ENCODE data around the gene BCL2L1. TPM values are rescaled to one million over a fixed set of nuclear protein-coding genes. Genes with fewer than 3 reads are reported as not detected.

Gene BCL2L1
- total RNA-seq, 1 experiment from 2014 or later, result 226 TPM

DNA sequence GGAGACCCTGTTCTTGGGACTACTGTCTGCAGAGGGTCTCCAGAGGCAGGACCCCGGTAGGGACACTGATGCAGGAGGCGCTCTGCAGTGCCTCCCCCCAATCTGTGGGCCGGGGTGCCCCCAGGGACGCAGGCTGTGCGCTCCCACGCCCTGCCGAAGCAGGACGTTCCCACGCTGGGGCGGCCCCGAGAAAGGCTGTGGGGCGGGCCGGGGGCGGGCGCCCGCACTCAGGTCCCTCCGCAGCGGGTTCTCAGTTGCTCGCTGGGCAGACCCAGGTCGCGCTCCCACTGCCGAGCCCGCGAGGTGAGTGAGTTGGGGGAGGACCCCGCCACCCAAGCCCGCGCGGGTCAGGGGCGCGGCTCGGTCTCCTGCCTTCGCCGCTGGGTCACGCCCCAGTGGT, 85.0 kb downstream of the BCL2L1 start, which contains the start of gene COX4I2:
Gene COX4I2, plus strand, starts transcription at position 253 of the 400 bp plus-strand sequence. CDS start 1,106 bp downstream, outside the sequence.
- Histone ChIP-seq H3K79me2 (ENCODE audit: insufficient read depth, low read length) (no peaks in the 10 kb centered on the region), H3K9me2 (ENCODE audit: insufficient read depth) (no peaks in the 10 kb centered on the region), H3K4me1 (ENCODE audit: control insufficient read depth in 1 of 2, insufficient read depth in 2 of 2, low read length in 2 of 2) (peaks cover 0 to 6% of the 10 kb centered on the region in 2 experiments; a peak in 1 of 4 replicates), H3K9ac (ENCODE audit: low read length) (no peak within 1 kb of the TSS), H4K20me1 (ENCODE audit: insufficient read depth) (no peaks in the 10 kb centered on the region), H3K27me3 (ENCODE audit: insufficient read depth, low read length) (no peaks in the 10 kb centered on the region), H3K4me2 (ENCODE audit: low read length) (no peak within 1 kb of the TSS), H3K27ac (ENCODE audit: low read depth, low read length) (no peak within 1 kb of the TSS), H2AFZ (ENCODE audit: low read depth, low read length, poor library complexity, severe bottlenecking) (no peak within 1 kb of the TSS), H3K9me3 (ENCODE audit: control insufficient read depth in 1 of 2, insufficient read depth in 1 of 2, low read depth in 1 of 2, low read length in 2 of 2) (no peaks in the 10 kb centered on the region), H3K36me3 (ENCODE audit: control insufficient read depth in 1 of 2, insufficient read depth in 2 of 2, low read length in 2 of 2) (no peaks in the 10 kb centered on the region), H3K4me3 (replicated peaks in 1 of 2; ENCODE audit: low read depth in 1 of 2, low read length in 2 of 2) (no peak within 1 kb of the TSS)
- DNase-seq (ENCODE audit: low read depth, low spot score) (no peak), ATAC-seq (no peak)
- CTCF ChIA-PET, result no interaction called here
- no TSS peak for BruUV-seq (replicated peaks)
- TF ChIP-seq EGR1 (IDR thresholded peaks at IDR 0.05; ENCODE audit: low read depth) (no peak), JUND (IDR thresholded peaks at IDR 0.05) (no peak), EZH2phosphoT487 (IDR thresholded peaks at IDR 0.05; ENCODE audit: borderline replicate concordance) (no peak), RAD21 (IDR thresholded peaks at IDR 0.05; ENCODE audit: low read depth) (no peak), POLR2AphosphoS5 (IDR thresholded peaks at IDR 0.05; ENCODE audit: low read depth, low read length) (no peak)
- TF ChIP-seq, protein P1, sequence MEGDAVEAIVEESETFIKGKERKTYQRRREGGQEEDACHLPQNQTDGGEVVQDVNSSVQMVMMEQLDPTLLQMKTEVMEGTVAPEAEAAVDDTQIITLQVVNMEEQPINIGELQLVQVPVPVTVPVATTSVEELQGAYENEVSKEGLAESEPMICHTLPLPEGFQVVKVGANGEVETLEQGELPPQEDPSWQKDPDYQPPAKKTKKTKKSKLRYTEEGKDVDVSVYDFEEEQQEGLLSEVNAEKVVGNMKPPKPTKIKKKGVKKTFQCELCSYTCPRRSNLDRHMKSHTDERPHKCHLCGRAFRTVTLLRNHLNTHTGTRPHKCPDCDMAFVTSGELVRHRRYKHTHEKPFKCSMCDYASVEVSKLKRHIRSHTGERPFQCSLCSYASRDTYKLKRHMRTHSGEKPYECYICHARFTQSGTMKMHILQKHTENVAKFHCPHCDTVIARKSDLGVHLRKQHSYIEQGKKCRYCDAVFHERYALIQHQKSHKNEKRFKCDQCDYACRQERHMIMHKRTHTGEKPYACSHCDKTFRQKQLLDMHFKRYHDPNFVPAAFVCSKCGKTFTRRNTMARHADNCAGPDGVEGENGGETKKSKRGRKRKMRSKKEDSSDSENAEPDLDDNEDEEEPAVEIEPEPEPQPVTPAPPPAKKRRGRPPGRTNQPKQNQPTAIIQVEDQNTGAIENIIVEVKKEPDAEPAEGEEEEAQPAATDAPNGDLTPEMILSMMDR (IDR thresholded peaks at IDR 0.05 in 2 of 3, conservative IDR thresholded peaks at IDR 0.05 in 1 of 3; ENCODE audit: borderline replicate concordance in 1 of 3, insufficient read depth in 1 of 3, low read depth in 2 of 3, low read length in 2 of 3), result no peak
- TF ChIP-seq, protein P2, sequence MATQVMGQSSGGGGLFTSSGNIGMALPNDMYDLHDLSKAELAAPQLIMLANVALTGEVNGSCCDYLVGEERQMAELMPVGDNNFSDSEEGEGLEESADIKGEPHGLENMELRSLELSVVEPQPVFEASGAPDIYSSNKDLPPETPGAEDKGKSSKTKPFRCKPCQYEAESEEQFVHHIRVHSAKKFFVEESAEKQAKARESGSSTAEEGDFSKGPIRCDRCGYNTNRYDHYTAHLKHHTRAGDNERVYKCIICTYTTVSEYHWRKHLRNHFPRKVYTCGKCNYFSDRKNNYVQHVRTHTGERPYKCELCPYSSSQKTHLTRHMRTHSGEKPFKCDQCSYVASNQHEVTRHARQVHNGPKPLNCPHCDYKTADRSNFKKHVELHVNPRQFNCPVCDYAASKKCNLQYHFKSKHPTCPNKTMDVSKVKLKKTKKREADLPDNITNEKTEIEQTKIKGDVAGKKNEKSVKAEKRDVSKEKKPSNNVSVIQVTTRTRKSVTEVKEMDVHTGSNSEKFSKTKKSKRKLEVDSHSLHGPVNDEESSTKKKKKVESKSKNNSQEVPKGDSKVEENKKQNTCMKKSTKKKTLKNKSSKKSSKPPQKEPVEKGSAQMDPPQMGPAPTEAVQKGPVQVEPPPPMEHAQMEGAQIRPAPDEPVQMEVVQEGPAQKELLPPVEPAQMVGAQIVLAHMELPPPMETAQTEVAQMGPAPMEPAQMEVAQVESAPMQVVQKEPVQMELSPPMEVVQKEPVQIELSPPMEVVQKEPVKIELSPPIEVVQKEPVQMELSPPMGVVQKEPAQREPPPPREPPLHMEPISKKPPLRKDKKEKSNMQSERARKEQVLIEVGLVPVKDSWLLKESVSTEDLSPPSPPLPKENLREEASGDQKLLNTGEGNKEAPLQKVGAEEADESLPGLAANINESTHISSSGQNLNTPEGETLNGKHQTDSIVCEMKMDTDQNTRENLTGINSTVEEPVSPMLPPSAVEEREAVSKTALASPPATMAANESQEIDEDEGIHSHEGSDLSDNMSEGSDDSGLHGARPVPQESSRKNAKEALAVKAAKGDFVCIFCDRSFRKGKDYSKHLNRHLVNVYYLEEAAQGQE (IDR thresholded peaks at IDR 0.05; ENCODE audit: low read depth), result no peak
- POLR2A ChIA-PET, result no interaction called here
- intact Hi-C loops (cut with micrococcal nuclease), result no loop called here
- RAD21 ChIA-PET (ENCODE audit: low non-redundant PET in 1 of 2, low total read pairs in 2 of 2, uncharacterized antibody in 2 of 2, unreplicated experiment in 2 of 2), result interaction anchor here in 1 of 2 experiments (0.7 kb wide), 1 partner anchor 85 kb away, joined by 4 read pairs; no protein-coding TSS in a partner anchor

All from HCT116 (cell line).